MM.1S (cell line): Measurements from ENCODE around the gene IDI2.

Experiments used
- EZH2 ChIP-seq: fragments of 300-600 bp; sonication (generic); optimal IDR thresholded peaks from 2 replicates; pipeline ENCODE3; 2017; ENCODE audit warnings: low read depth, mild to moderate bottlenecking, antibody characterized with exemption, low read length, mixed read lengths
- EZH2phosphoT487 ChIP-seq: fragments of 300-600 bp; sonication (generic); IDR thresholded peaks from 2 replicates; pipeline ENCODE4 v1.6.1; 2018; ENCODE audit warnings: antibody characterized with exemption, low read length
- TF ChIP-seq, protein P1 (sequence below): fragments of 300-600 bp; sonication (generic); IDR thresholded peaks from 2 replicates; pipeline ENCODE4 v1.5.1; 2016; ENCODE audit warnings: antibody characterized with exemption, low read length, mixed read lengths

DNA sequence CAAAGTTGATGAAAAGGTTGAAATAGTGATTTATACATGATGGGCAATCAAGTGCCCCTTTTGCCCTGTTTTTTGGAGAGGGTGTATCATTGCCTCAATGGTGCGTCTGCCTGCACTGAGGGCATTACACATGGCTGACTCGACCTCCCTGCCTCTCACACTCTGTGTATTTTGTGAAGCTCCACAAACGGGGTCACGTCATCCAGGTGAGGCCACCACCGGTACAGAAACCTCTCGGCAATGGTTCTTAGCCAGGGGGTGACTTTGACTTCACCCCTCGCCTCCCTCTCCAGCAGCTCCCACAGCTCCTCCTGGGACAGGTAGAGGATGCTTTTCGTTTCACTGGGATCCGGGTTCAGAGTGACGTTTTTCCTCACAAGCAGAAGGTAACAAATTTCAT, 6.3 kb downstream of the IDI2 start:
- TF ChIP-seq, protein P1, sequence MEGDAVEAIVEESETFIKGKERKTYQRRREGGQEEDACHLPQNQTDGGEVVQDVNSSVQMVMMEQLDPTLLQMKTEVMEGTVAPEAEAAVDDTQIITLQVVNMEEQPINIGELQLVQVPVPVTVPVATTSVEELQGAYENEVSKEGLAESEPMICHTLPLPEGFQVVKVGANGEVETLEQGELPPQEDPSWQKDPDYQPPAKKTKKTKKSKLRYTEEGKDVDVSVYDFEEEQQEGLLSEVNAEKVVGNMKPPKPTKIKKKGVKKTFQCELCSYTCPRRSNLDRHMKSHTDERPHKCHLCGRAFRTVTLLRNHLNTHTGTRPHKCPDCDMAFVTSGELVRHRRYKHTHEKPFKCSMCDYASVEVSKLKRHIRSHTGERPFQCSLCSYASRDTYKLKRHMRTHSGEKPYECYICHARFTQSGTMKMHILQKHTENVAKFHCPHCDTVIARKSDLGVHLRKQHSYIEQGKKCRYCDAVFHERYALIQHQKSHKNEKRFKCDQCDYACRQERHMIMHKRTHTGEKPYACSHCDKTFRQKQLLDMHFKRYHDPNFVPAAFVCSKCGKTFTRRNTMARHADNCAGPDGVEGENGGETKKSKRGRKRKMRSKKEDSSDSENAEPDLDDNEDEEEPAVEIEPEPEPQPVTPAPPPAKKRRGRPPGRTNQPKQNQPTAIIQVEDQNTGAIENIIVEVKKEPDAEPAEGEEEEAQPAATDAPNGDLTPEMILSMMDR = no peak
- no peak for TF ChIP-seq EZH2
- no peak for TF ChIP-seq EZH2phosphoT487
